Neural cell (in vitro differentiated cells): ENCODE measurements around the gene LDB1. TPM values are rescaled to one million over a fixed set of nuclear protein-coding genes. Genes with fewer than 3 reads are reported as not detected.

Experiments
- H2AFZ ChIP-seq: fragments of 200-600, 300-800 bp; sonication (generic), shearing (Covaris generic); 2 replicates; pipeline ENCODE4 v1.6.0; 2014; ENCODE audit warnings: low read depth, mild to moderate bottlenecking, antibody characterized with exemption, low read length, moderate library complexity
- H3F3A ChIP-seq: fragments of 200-600 bp; shearing (Covaris generic); 2 replicates; pipeline ENCODE4 v1.6.1; 2016; ENCODE audit warnings: mild to moderate bottlenecking, moderate library complexity, mixed read lengths, antibody characterized with exemption, low read length; ENCODE audit not compliant: insufficient read depth, poor library complexity, severe bottlenecking
- H3K27ac ChIP-seq: fragments of 200-600, 300-800 bp; sonication (generic), shearing (Covaris generic); 2 replicates; pipeline ENCODE4 v1.5.1; 2014; ENCODE audit warnings: mild to moderate bottlenecking, low read length, moderate library complexity
- H3K27me3 ChIP-seq: fragments of 300-800, 200-600 bp; sonication (generic), shearing (Covaris generic); 2 replicates; pipeline ENCODE4 v1.6.0; 2014; ENCODE audit warnings: mild to moderate bottlenecking, low read depth, low read length, moderate library complexity; ENCODE audit not compliant: insufficient read depth
- H3K36me3 ChIP-seq: fragments of 300-800, 200-600 bp; sonication (generic), shearing (Covaris generic); 2 replicates; pipeline ENCODE4 v1.5.1; 2014; ENCODE audit warnings: mild to moderate bottlenecking, antibody characterized with exemption, low read length, moderate library complexity; ENCODE audit not compliant: insufficient read depth
- H3K4me2 ChIP-seq: fragments of 300-800, 200-600 bp; sonication (generic), shearing (Covaris generic); 2 replicates; pipeline ENCODE4 v1.6.0; 2014; ENCODE audit warnings: mild to moderate bottlenecking, low read length
- H3K4me3 ChIP-seq: fragments of 300-800, 200-600 bp; sonication (generic), shearing (Covaris generic); 2 replicates; pipeline ENCODE4 v1.5.1; 2014; ENCODE audit warnings: mild to moderate bottlenecking, low read length, moderate library complexity
- H3K79me2 ChIP-seq: fragments of 200-600 bp; shearing (Covaris generic); replicated peaks from 2 replicates; pipeline ENCODE4 v1.6.0; 2014; ENCODE audit warnings: mild to moderate bottlenecking, low read length, moderate library complexity; ENCODE audit not compliant: insufficient read depth
- H3K9ac ChIP-seq: fragments of 300-800, 200-600 bp; sonication (generic), shearing (Covaris generic); 2 replicates; pipeline ENCODE4 v1.6.1; 2016; ENCODE audit warnings: mild to moderate bottlenecking, low read length, mixed read lengths
- H3K9me2 ChIP-seq: fragments of 200-600 bp; shearing (Covaris generic); 2 replicates; pipeline ENCODE4 v1.6.1; 2016; ENCODE audit warnings: mild to moderate bottlenecking, low read length, mixed read lengths; ENCODE audit not compliant: insufficient read depth
- H3K9me3 ChIP-seq: fragments of 200-600, 300-800 bp; sonication (generic), shearing (Covaris generic); 2 replicates; pipeline ENCODE4 v1.6.1; 2016; ENCODE audit warnings: mild to moderate bottlenecking, mixed run types, low read length, moderate library complexity, mixed read lengths
- H4K20me1 ChIP-seq: fragments of 200-600 bp; shearing (Covaris generic); 2 replicates; pipeline ENCODE4 v1.6.1; 2016; ENCODE audit warnings: mild to moderate bottlenecking, mixed run types; ENCODE audit not compliant: insufficient read depth
- EP300 ChIP-seq: fragments of 450-650 bp; conservative IDR thresholded peaks from 2 replicates; pipeline ENCODE4 v1.6.1; 2014; ENCODE audit warnings: antibody characterized with exemption, mild to moderate bottlenecking, moderate library complexity; ENCODE audit not compliant: poor library complexity, severe bottlenecking
- EZH2 ChIP-seq: fragments of 200-600, 300-800 bp; shearing (Covaris generic), sonication (generic); IDR thresholded peaks from 2 replicates; pipeline ENCODE4 v1.6.1; 2014; ENCODE audit warnings: antibody characterized with exemption, low read length, borderline replicate concordance, mild to moderate bottlenecking; ENCODE audit not compliant: insufficient read depth, poor library complexity, severe bottlenecking
- MXI1 ChIP-seq: fragments of 450-650 bp; conservative IDR thresholded peaks from 2 replicates; pipeline ENCODE4 v1.6.1; 2014; ENCODE audit warnings: antibody characterized with exemption, mild to moderate bottlenecking; ENCODE audit not compliant: poor library complexity, severe bottlenecking
- POLR2AphosphoS5 ChIP-seq: IDR thresholded peaks from 2 replicates; pipeline ENCODE4 v1.6.1; 2012
- RAD21 ChIP-seq: fragments of 450-650 bp; conservative IDR thresholded peaks from 2 replicates; pipeline ENCODE4 v1.6.1; 2014; ENCODE audit warnings: antibody characterized with exemption, mild to moderate bottlenecking, moderate library complexity
- SMC3 ChIP-seq: fragments of 450-650 bp; conservative IDR thresholded peaks from 2 replicates; pipeline ENCODE4 v1.6.1; 2014; ENCODE audit warnings: antibody characterized with exemption, mild to moderate bottlenecking, moderate library complexity; ENCODE audit not compliant: poor library complexity
- TAF1 ChIP-seq: IDR thresholded peaks from 2 replicates; pipeline ENCODE4 v1.6.1; 2012; ENCODE audit warnings: low read depth
- polyA plus RNA-seq: library from polyadenylated mRNA; depleted of rRNA; stranded (reverse); fragments of >200 nt; gene quantifications from 2 replicates; pipeline ENCODE4 v1.2.3, GENCODE V29; 2014
- TF ChIP-seq, protein P1 (sequence below): fragments of 450-650 bp; IDR thresholded peaks from 2 replicates; pipeline ENCODE4 v1.5.1; 2014; ENCODE audit warnings: antibody characterized with exemption, mild to moderate bottlenecking, moderate library complexity; ENCODE audit not compliant: poor library complexity, severe bottlenecking
- TF ChIP-seq, protein P2 (sequence below): IDR thresholded peaks from 2 replicates; pipeline ENCODE4 v1.6.1; 2012; ENCODE audit warnings: borderline replicate concordance

The LDB1 gene
- polyA plus RNA-seq, 1 donor from 2014 or later: 107 TPM

DNA sequence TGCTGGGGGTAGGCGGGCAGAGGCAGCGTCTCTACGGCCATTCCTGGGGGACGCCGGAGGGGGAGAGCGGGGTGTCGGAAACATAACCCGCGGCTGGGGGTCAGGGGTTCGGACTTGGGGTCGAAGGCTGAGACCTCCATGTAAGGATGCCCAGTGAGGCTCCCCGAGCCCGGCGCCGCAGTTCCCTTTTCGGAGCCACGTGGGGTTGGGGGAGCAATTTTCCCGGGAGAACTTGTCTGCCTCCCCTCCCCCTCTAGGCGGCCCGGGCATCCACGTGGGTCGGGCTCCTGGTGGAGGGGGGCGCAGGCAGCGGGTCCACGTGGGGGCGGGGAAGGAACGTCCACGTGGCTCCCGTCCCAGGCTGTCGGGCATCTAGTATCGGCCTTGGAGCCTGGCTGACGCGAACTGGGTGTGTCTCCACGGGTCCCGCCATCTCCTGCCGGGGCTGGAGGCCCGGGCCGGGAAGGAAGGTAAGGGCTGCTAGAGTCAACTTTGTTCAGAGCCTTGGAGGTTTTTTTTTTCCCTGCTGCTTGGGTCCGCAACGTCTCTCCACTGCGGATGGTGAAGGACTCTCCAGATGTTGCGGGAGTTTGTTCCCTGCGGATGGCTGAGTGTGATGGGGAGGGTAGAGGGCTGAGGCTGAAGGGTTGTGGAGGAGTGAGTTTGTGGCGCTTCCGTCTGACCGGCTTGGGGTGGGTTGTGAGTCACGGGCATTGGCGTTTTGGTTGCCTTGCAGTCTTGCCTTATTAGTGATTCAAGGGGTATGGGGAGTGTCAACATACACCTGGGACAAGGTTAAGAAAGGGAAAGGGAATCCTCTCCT, 13.4 kb upstream of the LDB1 start:
- no peaks in the 10 kb centered on the region for H3K9me2 ChIP-seq
- H3K27ac ChIP-seq: peak overlapping the region; percentile 69
- peak overlapping the region; percentile 95 for H3K4me3 ChIP-seq
- peak overlapping the region; percentile 74 for H3K9ac ChIP-seq
- no peak for TF ChIP-seq SMC3
- TF ChIP-seq MXI1: peak; percentile 97
- H3K79me2 ChIP-seq: peaks cover 32% of the 10 kb centered on the region
- peak overlapping the region; percentile 89 for H2AFZ ChIP-seq
- no peaks in the 10 kb centered on the region for H3K9me3 ChIP-seq
- peak overlapping the region; percentile 91 for H3K4me2 ChIP-seq
- H3K27me3 ChIP-seq: no peaks in the 10 kb centered on the region
- H4K20me1 ChIP-seq: no peaks in the 10 kb centered on the region
- H3K36me3 ChIP-seq: no peaks in the 10 kb centered on the region
- H3F3A ChIP-seq: no peaks in the 10 kb centered on the region

DNA sequence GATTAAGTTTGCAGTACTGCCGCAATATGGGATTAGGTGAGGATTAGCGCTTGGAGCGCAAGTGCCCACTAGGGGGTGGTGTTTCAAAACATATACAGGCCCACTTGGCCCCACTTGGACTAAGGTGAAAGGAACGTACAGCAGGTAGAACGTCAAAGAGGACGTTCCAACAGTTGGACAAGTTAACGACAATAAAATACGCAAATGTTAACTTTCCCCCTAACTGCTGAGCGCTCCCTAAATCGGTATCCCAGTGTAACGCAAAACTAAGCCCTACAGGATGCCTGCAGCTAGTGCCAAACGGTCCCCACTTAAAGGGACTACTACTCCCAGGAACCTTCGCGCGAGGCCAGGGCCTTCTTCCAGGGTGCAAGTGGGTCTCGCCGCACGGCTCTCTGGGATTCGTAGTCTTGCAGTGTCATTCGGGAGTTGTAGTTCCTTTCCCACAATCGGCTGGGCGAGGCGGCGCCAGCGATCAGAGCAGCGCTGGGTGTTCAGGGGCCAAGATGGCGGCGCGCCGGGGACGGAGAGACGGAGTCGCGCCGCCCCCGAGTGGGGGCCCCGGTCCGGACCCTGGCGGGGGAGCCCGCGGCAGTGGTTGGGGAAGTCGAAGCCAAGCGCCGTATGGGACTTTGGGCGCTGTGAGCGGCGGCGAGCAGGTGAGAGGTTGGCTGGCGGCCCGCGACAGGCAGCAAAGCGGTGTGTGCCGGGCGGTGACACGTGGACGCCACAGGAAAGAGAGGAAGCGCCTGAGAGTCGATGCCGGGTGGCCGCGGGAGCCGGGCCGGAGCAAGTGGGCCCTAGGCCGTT, 12.6 kb upstream of the LDB1 start, which contains the start of gene PPRC1:
Gene PPRC1 (plus strand): TSS at position 478 of the 810 bp plus-strand sequence. CDS start 29 bp downstream, at position 507.
- Histone ChIP-seq H3K9me2 (no peaks in the 10 kb centered on the region), H3K4me3 (peak within 1 kb of the TSS; percentile 95), H4K20me1 (no peaks in the 10 kb centered on the region), H3K9me3 (no peaks in the 10 kb centered on the region), H3K9ac (peak within 1 kb of the TSS; percentile 74), H3K36me3 (no peaks in the 10 kb centered on the region), H2AFZ (peak within 1 kb of the TSS; percentile 89), H3K27ac (peak within 1 kb of the TSS; percentile 69), H3K27me3 (no peaks in the 10 kb centered on the region), H3F3A (no peaks in the 10 kb centered on the region), H3K4me2 (peak within 1 kb of the TSS; percentile 91), H3K79me2 (peaks cover 32% of the 10 kb centered on the region)
- TF ChIP-seq, protein P1, sequence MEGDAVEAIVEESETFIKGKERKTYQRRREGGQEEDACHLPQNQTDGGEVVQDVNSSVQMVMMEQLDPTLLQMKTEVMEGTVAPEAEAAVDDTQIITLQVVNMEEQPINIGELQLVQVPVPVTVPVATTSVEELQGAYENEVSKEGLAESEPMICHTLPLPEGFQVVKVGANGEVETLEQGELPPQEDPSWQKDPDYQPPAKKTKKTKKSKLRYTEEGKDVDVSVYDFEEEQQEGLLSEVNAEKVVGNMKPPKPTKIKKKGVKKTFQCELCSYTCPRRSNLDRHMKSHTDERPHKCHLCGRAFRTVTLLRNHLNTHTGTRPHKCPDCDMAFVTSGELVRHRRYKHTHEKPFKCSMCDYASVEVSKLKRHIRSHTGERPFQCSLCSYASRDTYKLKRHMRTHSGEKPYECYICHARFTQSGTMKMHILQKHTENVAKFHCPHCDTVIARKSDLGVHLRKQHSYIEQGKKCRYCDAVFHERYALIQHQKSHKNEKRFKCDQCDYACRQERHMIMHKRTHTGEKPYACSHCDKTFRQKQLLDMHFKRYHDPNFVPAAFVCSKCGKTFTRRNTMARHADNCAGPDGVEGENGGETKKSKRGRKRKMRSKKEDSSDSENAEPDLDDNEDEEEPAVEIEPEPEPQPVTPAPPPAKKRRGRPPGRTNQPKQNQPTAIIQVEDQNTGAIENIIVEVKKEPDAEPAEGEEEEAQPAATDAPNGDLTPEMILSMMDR: peak; percentile 100
- peak; percentile 61 for TF ChIP-seq POLR2AphosphoS5
- TF ChIP-seq TAF1: peak; percentile 56
- peak; percentile 100 for TF ChIP-seq MXI1
- peak; percentile 53 for TF ChIP-seq EP300
- peak; percentile 72 for TF ChIP-seq SMC3
- TF ChIP-seq, protein P2, sequence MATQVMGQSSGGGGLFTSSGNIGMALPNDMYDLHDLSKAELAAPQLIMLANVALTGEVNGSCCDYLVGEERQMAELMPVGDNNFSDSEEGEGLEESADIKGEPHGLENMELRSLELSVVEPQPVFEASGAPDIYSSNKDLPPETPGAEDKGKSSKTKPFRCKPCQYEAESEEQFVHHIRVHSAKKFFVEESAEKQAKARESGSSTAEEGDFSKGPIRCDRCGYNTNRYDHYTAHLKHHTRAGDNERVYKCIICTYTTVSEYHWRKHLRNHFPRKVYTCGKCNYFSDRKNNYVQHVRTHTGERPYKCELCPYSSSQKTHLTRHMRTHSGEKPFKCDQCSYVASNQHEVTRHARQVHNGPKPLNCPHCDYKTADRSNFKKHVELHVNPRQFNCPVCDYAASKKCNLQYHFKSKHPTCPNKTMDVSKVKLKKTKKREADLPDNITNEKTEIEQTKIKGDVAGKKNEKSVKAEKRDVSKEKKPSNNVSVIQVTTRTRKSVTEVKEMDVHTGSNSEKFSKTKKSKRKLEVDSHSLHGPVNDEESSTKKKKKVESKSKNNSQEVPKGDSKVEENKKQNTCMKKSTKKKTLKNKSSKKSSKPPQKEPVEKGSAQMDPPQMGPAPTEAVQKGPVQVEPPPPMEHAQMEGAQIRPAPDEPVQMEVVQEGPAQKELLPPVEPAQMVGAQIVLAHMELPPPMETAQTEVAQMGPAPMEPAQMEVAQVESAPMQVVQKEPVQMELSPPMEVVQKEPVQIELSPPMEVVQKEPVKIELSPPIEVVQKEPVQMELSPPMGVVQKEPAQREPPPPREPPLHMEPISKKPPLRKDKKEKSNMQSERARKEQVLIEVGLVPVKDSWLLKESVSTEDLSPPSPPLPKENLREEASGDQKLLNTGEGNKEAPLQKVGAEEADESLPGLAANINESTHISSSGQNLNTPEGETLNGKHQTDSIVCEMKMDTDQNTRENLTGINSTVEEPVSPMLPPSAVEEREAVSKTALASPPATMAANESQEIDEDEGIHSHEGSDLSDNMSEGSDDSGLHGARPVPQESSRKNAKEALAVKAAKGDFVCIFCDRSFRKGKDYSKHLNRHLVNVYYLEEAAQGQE: peak; percentile 69
- peak; percentile 73 for TF ChIP-seq RAD21
- no peak for TF ChIP-seq EZH2
